ENCODE results near the gene USP20.

GRCh38 chr9:129813661-129814060 lies 21.6 kb upstream of the USP20 start:
- no peak for TF ChIP-seq CTCF (IDR thresholded peaks at IDR 0.05)
- TF ChIP-seq POLR2A (IDR thresholded peaks at IDR 0.05) = no peak

All from Peyer's patch (tissue), 4 donors.